H9 (cell line): Measurements from ENCODE around the gene SPDYC. TPM values are rescaled to one million over a fixed set of nuclear protein-coding genes. Genes with fewer than 3 reads are reported as not detected.
A peak's percentile ranks its signal among the peaks of the same experiment; 100 is the strongest.

ENCODE experiments used
- DNase-seq: peaks from one replicate; pipeline ENCODE4 v3.0.0-alpha.2; 2017
- H2AFZ ChIP-seq: one replicate; pipeline ENCODE4 v1.6.1; 2013; ENCODE audit warnings: mild to moderate bottlenecking, low read length, control low read depth, moderate library complexity
- H2AK5ac ChIP-seq: 2 replicates; pipeline ENCODE4 v1.6.1; 2013; ENCODE audit warnings: low read length, control low read depth, mixed read lengths; ENCODE audit not compliant: insufficient read length
- H2BK120ac ChIP-seq: one replicate; pipeline ENCODE4 v1.6.1; 2013; ENCODE audit warnings: low read depth, mild to moderate bottlenecking, low read length, control low read depth, inconsistent platforms; ENCODE audit not compliant: poor library complexity, severe bottlenecking
- H2BK12ac ChIP-seq: 2 replicates; pipeline ENCODE4 v1.6.1; 2013; ENCODE audit warnings: low read length, control low read depth, mixed read lengths, low read depth; ENCODE audit not compliant: insufficient read length
- H2BK15ac ChIP-seq: 2 replicates; pipeline ENCODE4 v1.6.1; 2013; ENCODE audit warnings: low read depth, low read length, control low read depth
- H2BK20ac ChIP-seq: one replicate; pipeline ENCODE4 v1.6.1; 2013; ENCODE audit warnings: low read depth, mild to moderate bottlenecking, low read length, control low read depth, inconsistent platforms; ENCODE audit not compliant: poor library complexity, severe bottlenecking
- H2BK5ac ChIP-seq: 2 replicates; pipeline ENCODE4 v1.6.1; 2013; ENCODE audit warnings: low read length, control low read depth, mixed read lengths; ENCODE audit not compliant: insufficient read length
- H3K14ac ChIP-seq: 2 replicates; pipeline ENCODE4 v1.6.1; 2013; ENCODE audit warnings: low read length, control low read depth; ENCODE audit not compliant: insufficient read depth
- H3K18ac ChIP-seq: 2 replicates; pipeline ENCODE4 v1.6.1; 2013; ENCODE audit warnings: low read depth, mild to moderate bottlenecking, mixed read lengths, low read length, control low read depth; ENCODE audit not compliant: insufficient read length
- H3K23ac ChIP-seq: 2 replicates; pipeline ENCODE4 v1.6.1; 2013; ENCODE audit warnings: low read length, control low read depth, mixed read lengths, low read depth; ENCODE audit not compliant: insufficient read length
- H3K23me2 ChIP-seq: 2 replicates; pipeline ENCODE4 v1.6.1; 2013; ENCODE audit warnings: low read depth, mild to moderate bottlenecking, mixed read lengths, low read length, control low read depth; ENCODE audit not compliant: insufficient read length, poor library complexity, severe bottlenecking
- H3K27ac ChIP-seq: 2 replicates; pipeline ENCODE4 v1.5.1; 2013; ENCODE audit warnings: low read length, control low read depth, mixed read lengths, low read depth; ENCODE audit not compliant: insufficient read length
- H3K27me3 ChIP-seq: 2 replicates; pipeline ENCODE4 v1.6.1; 2013; ENCODE audit warnings: low read length, control low read depth, inconsistent platforms; ENCODE audit not compliant: insufficient read depth
- H3K4ac ChIP-seq: 2 replicates; pipeline ENCODE4 v1.6.1; 2013; ENCODE audit warnings: low read depth, mild to moderate bottlenecking, control low read depth, inconsistent platforms, low read length, moderate library complexity
- H3K4me1 ChIP-seq: 2 replicates; pipeline ENCODE4 v1.6.1; 2013; ENCODE audit warnings: low read length, control low read depth, inconsistent platforms; ENCODE audit not compliant: insufficient read depth
- H3K4me2 ChIP-seq: 2 replicates; pipeline ENCODE4 v1.6.1; 2013; ENCODE audit warnings: low read length, control low read depth, mixed read lengths; ENCODE audit not compliant: insufficient read length, insufficient read depth
- H3K56ac ChIP-seq: 2 replicates; pipeline ENCODE4 v1.6.1; 2013; ENCODE audit warnings: low read depth, mild to moderate bottlenecking, mixed read lengths, low read length, control low read depth; ENCODE audit not compliant: insufficient read length
- H3K79me1 ChIP-seq: 2 replicates; pipeline ENCODE4 v1.6.1; 2013; ENCODE audit warnings: low read depth, mild to moderate bottlenecking, moderate library complexity, low read length, control low read depth, inconsistent platforms; ENCODE audit not compliant: insufficient read depth, poor library complexity, severe bottlenecking
- H3K79me2 ChIP-seq: 2 replicates; pipeline ENCODE4 v1.6.1; 2013; ENCODE audit warnings: low read length, control low read depth, inconsistent platforms; ENCODE audit not compliant: insufficient read depth
- H3K9ac ChIP-seq: 2 replicates; pipeline ENCODE4 v1.6.1; 2013; ENCODE audit warnings: low read length, control low read depth, mixed read lengths; ENCODE audit not compliant: insufficient read length; ENCODE audit errors: extremely low read depth
- H3K9me3 ChIP-seq: one replicate; pipeline ENCODE4 v1.6.1; 2013; ENCODE audit warnings: low read depth, low read length, inconsistent platforms; ENCODE audit not compliant: control insufficient read depth
- H3T11ph ChIP-seq: one replicate; pipeline ENCODE4 v1.6.1; 2013; ENCODE audit warnings: mild to moderate bottlenecking, low read length, control low read depth, inconsistent platforms
- H4K20me1 ChIP-seq: one replicate; pipeline ENCODE4 v1.6.1; 2013; ENCODE audit not compliant: control insufficient read depth, insufficient read length, insufficient read depth
- H4K5ac ChIP-seq: 2 replicates; pipeline ENCODE4 v1.6.1; 2013; ENCODE audit warnings: low read depth, mild to moderate bottlenecking, mixed read lengths, low read length, control low read depth; ENCODE audit not compliant: insufficient read length
- H4K8ac ChIP-seq: replicated peaks from 2 replicates; pipeline ENCODE4 v1.6.1; 2013; ENCODE audit warnings: low read length, control low read depth, mixed read lengths, low read depth; ENCODE audit not compliant: insufficient read length
- H4K91ac ChIP-seq: 2 replicates; pipeline ENCODE4 v1.6.1; 2013; ENCODE audit warnings: low read depth, mild to moderate bottlenecking, moderate library complexity, mixed read lengths, low read length, control low read depth; ENCODE audit not compliant: insufficient read length
- H3K27ac Mint-ChIP-seq, 3 experiments: 2 replicates in 2 of 3; 3 replicates in 1 of 3; pipeline ENCODE4 v1.8.0; 2020 to 2021; ENCODE audit warnings: mixed read lengths in 3 of 3, mild to moderate bottlenecking in 1 of 3, moderate library complexity in 1 of 3
- H3K27me3 Mint-ChIP-seq: 2 replicates; pipeline ENCODE4 v1.8.0; 2021; ENCODE audit warnings: low read depth, mild to moderate bottlenecking, moderate library complexity, mixed read lengths
- H3K36me3 Mint-ChIP-seq, 3 experiments: 2 replicates in 2 of 3; 3 replicates in 1 of 3; pipeline ENCODE4 v1.8.0; 2020 to 2021; ENCODE audit warnings: low read depth in 3 of 3, mixed read lengths in 3 of 3; ENCODE audit not compliant: insufficient read depth in 1 of 3
- H3K4me1 Mint-ChIP-seq, 2 experiments: 2 replicates each; pipeline ENCODE4 v1.8.0; 2020; ENCODE audit warnings: mixed read lengths in 2 of 2
- H3K4me3 Mint-ChIP-seq, 2 experiments: 2 replicates in 1 of 2; 3 replicates in 1 of 2; pipeline ENCODE4 v1.8.0; 2020 to 2021; ENCODE audit warnings: mild to moderate bottlenecking in 2 of 2, mixed read lengths in 2 of 2, moderate library complexity in 1 of 2
- H3K9me3 Mint-ChIP-seq, 2 experiments: 2 replicates in 1 of 2; 3 replicates in 1 of 2; pipeline ENCODE4 v1.8.0; 2020; ENCODE audit warnings: mild to moderate bottlenecking in 2 of 2, mixed read lengths in 2 of 2, moderate library complexity in 1 of 2
- WGBS: extraction: QIAGEN DNeasy Blood & Tissue Kit; methylation state at CpG from one replicate; pipeline ENCODE4 v1.1.7; 2013; ENCODE audit warnings: missing lambda C conversion rate, low lambda C conversion rate, mixed read lengths; ENCODE audit not compliant: insufficient read length; ENCODE audit errors: extremely low coverage; 5-methylcytosine and 5-hydroxymethylcytosine counted together
- total RNA-seq: library from RNA; stranded (reverse); gene quantifications from 2 replicates; pipeline ENCODE4 v1.2.1, GENCODE V29; 2021
- TF ChIP-seq, protein P1 (sequence below): fragments of 200-600 bp; sonication (generic); conservative IDR thresholded peaks from 3 replicates; pipeline ENCODE4 v1.8.0; 2021; ENCODE audit warnings: antibody characterized with exemption, mild to moderate bottlenecking

SPDYC gene
- total RNA-seq, 1 experiment from 2014 or later, result 0.61 TPM

DNA sequence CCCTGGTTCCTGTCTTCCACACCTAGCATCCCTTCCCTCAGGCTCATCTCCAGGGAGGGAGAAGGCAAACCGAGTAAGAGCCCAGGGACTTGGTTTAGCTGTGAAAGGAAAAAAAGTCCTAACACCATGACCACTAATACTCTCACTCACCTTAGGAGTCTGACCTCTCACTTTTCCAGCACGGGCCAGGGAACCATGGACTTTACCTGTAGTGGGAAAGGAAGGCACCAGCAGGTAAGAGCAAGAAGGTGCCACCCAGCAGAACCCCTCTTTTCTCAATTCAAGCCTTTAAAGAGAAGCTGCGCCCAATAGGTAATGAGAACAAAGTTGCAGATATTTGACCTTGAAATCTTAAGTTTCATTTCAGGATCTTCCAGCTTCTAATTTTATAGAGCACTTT, 49.2 kb upstream of the SPDYC start:
- H2AK5ac ChIP-seq, result no peak overlapping the region
- Mint-ChIP-seq H3K9me3 (no peaks in the 10 kb centered on the region), H3K4me3 (peak overlapping the region; percentile 100), H3K4me1 (peaks cover 6 to 21% of the 10 kb centered on the region in 2 experiments), H3K36me3 (peaks cover 35 to 71% (median 60%) of the 10 kb centered on the region in 3 experiments), H3K27me3 (peaks cover 1% of the 10 kb centered on the region; the same call in 1 of the 2 replicates), H3K27ac (peak overlapping the region; percentile 99 to 100 (median 100); a peak in 6 of 7 replicates)
- H3K27me3 ChIP-seq, result no peaks in the 10 kb centered on the region
- H4K91ac ChIP-seq, result no peak overlapping the region
- H3K18ac ChIP-seq, result no peak overlapping the region
- H3K4me2 ChIP-seq, result peak overlapping the region; percentile 81
- H3K23me2 ChIP-seq, result peaks cover 12% of the 10 kb centered on the region
- DNase-seq, result no peak
- no peaks in the 10 kb centered on the region for H4K20me1 ChIP-seq
- H3K79me1 ChIP-seq, result peaks cover 5% of the 10 kb centered on the region
- no peak overlapping the region for H3T11ph ChIP-seq
- peaks cover 9% of the 10 kb centered on the region; the same call in 1 of the 2 replicates for H3K79me2 ChIP-seq
- no peak overlapping the region for H3K23ac ChIP-seq
- H4K5ac ChIP-seq, result no peak overlapping the region
- H3K4me1 ChIP-seq, result no peaks in the 10 kb centered on the region
- H3K14ac ChIP-seq, result no peak overlapping the region
- no CpG with 5 or more reads among the region's 3 CpGs for WGBS
- H2BK20ac ChIP-seq, result no peak overlapping the region
- no peak overlapping the region for H2BK5ac ChIP-seq
- H3K9ac ChIP-seq, result no peak overlapping the region
- H3K4ac ChIP-seq, result no peak overlapping the region
- H2AFZ ChIP-seq, result no peak overlapping the region
- H2BK15ac ChIP-seq, result no peak overlapping the region
- no peak overlapping the region for H3K27ac ChIP-seq
- H4K8ac ChIP-seq, result no peak overlapping the region
- no peaks in the 10 kb centered on the region for H3K9me3 ChIP-seq
- no peak overlapping the region for H3K56ac ChIP-seq
- no peak overlapping the region for H2BK12ac ChIP-seq
- TF ChIP-seq, protein P1, sequence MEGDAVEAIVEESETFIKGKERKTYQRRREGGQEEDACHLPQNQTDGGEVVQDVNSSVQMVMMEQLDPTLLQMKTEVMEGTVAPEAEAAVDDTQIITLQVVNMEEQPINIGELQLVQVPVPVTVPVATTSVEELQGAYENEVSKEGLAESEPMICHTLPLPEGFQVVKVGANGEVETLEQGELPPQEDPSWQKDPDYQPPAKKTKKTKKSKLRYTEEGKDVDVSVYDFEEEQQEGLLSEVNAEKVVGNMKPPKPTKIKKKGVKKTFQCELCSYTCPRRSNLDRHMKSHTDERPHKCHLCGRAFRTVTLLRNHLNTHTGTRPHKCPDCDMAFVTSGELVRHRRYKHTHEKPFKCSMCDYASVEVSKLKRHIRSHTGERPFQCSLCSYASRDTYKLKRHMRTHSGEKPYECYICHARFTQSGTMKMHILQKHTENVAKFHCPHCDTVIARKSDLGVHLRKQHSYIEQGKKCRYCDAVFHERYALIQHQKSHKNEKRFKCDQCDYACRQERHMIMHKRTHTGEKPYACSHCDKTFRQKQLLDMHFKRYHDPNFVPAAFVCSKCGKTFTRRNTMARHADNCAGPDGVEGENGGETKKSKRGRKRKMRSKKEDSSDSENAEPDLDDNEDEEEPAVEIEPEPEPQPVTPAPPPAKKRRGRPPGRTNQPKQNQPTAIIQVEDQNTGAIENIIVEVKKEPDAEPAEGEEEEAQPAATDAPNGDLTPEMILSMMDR, result no peak
- no peak overlapping the region for H2BK120ac ChIP-seq
